OCI-LY1 (cell line): ENCODE data around the gene COL4A4.

ENCODE experiments used
- CTCF ChIP-seq: fragments of 200-600 bp; sonication (generic), shearing (Covaris generic); IDR thresholded peaks from 2 replicates; pipeline ENCODE4 v1.5.1; 2017; ENCODE audit warnings: mild to moderate bottlenecking, antibody characterized with exemption, low read length, moderate library complexity, mixed read lengths
- EZH2 ChIP-seq: fragments of 200-600 bp; sonication (generic), shearing (Covaris generic); IDR thresholded peaks from 2 replicates; pipeline ENCODE4 v1.8.0; 2017; ENCODE audit warnings: borderline replicate concordance, mixed run types, mild to moderate bottlenecking, antibody characterized with exemption, low read length, moderate library complexity, mixed read lengths

- TF ChIP-seq CTCF: no peak
- TF ChIP-seq EZH2: no peak
Measured at GRCh38 chr2:227130636-227131035, 33.4 kb downstream of the COL4A4 start.
